ENCODE data around the gene STARD5. TPM values are rescaled to one million over a fixed set of nuclear protein-coding genes. Genes with fewer than 3 reads are reported as not detected.

STARD5 gene
- total and polyA plus RNA-seq, 7 donors: 0.66 to 26.1 (median 6.4) TPM

GRCh38 chr15:81327516-81327915 is 3.6 kb upstream of the STARD5 start:
- DNase-seq: no peak
- H3K36me3 ChIP-seq: no peaks in the 10 kb centered on the region
- H3K4me1 ChIP-seq: peaks cover 0 to 18% (median 6%) of the 10 kb centered on the region in 4 donors
- 83 to 84% methylated on average over 3 of the region's 3 CpGs for WGBS, 2 donors
- intact Hi-C loops (cut with DNase I): loop anchor here (10.0 kb wide), 1 partner anchor 323 kb away; the partner anchor contains the start of gene TLNRD1
- no peak overlapping the region for H3K27ac ChIP-seq
- H3K9me3 ChIP-seq: no peaks in the 10 kb centered on the region
- TF ChIP-seq POLR2A (IDR thresholded peaks at IDR 0.05) (no peak), CTCF (IDR thresholded peaks at IDR 0.05) (no peak), POLR2AphosphoS5 (IDR thresholded peaks at IDR 0.05) (no peak), EP300 (IDR thresholded peaks at IDR 0.05) (no peak)
- H3K27me3 ChIP-seq: no peaks in the 10 kb centered on the region
- H3K4me3 ChIP-seq: no peak overlapping the region

GRCh38 chr15:81326466-81327212 is 2.7 kb upstream of the STARD5 start:
- H3K4me1 ChIP-seq: peaks cover 0 to 20% (median 6%) of the 10 kb centered on the region in 4 donors
- H3K27ac ChIP-seq: no peak overlapping the region
- no peak for TF ChIP-seq POLR2A (IDR thresholded peaks at IDR 0.05)
- TF ChIP-seq CTCF (IDR thresholded peaks at IDR 0.05): no peak
- no peak for TF ChIP-seq EP300 (IDR thresholded peaks at IDR 0.05)
- intact Hi-C loops (cut with DNase I): loop anchor here (10.0 kb wide), 1 partner anchor 322 kb away; the partner anchor contains the start of gene TLNRD1
- H3K36me3 ChIP-seq: no peaks in the 10 kb centered on the region
- WGBS, 2 donors: 85 to 92% methylated on average over 7 of the region's 7 CpGs
- no peak for DNase-seq
- H3K4me3 ChIP-seq: no peak overlapping the region
- no peaks in the 10 kb centered on the region for H3K9me3 ChIP-seq
- no peaks in the 10 kb centered on the region for H3K27me3 ChIP-seq

GRCh38 chr15:81323559-81323943 is 390 bp downstream of the STARD5 start:
- H3K9me3 ChIP-seq: no peaks in the 10 kb centered on the region
- H3K4me1 ChIP-seq: peaks cover 0 to 20% (median 6%) of the 10 kb centered on the region in 4 donors
- 2 to 11% methylated on average over 4 of the region's 4 CpGs for WGBS, 2 donors
- peaks cover 0 to 9% (median 2%) of the 10 kb centered on the region in 4 donors for H3K36me3 ChIP-seq
- peak overlapping the region; percentile 57 to 79 (median 72) for H3K4me3 ChIP-seq
- no peaks in the 10 kb centered on the region for H3K27me3 ChIP-seq
- H3K27ac ChIP-seq: peak overlapping the region; percentile 71 to 81 (median 76)
- intact Hi-C loops (cut with DNase I): loop anchor here (5.0 to 10.0 kb wide), 2 partner anchors 319 to 724 kb away; partner anchors contain the start of genes MEX3B and TLNRD1
- TF ChIP-seq EP300 (IDR thresholded peaks at IDR 0.05): no peak
- TF ChIP-seq CTCF (IDR thresholded peaks at IDR 0.05): no peak
- TF ChIP-seq POLR2A (IDR thresholded peaks at IDR 0.05): no peak
- TF ChIP-seq POLR2AphosphoS5 (IDR thresholded peaks at IDR 0.05): no peak
- DNase-seq: no peak

GRCh38 chr15:81322676-81323253 is 1.2 kb downstream of the STARD5 start:
- H3K27ac ChIP-seq: no peak overlapping the region

More at GRCh38 chr15:81322676-81323253, 1.2 kb downstream of the STARD5 start:
- no peaks in the 10 kb centered on the region for H3K9me3 ChIP-seq
- H3K36me3 ChIP-seq: peaks cover 0 to 17% (median 2%) of the 10 kb centered on the region in 4 donors
- peak overlapping the region in 2 of 4 donors; percentile 77 to 79 for H3K4me3 ChIP-seq
- peaks cover 0 to 20% (median 6%) of the 10 kb centered on the region in 4 donors for H3K4me1 ChIP-seq
- H3K27me3 ChIP-seq: no peaks in the 10 kb centered on the region
- no peak for DNase-seq
- intact Hi-C loops (cut with DNase I): loop anchor here (5.0 to 10.0 kb wide), 2 partner anchors 318 to 725 kb away; partner anchors contain the start of genes MEX3B and TLNRD1
- TF ChIP-seq EP300 (IDR thresholded peaks at IDR 0.05): no peak
- no peak for TF ChIP-seq POLR2AphosphoS5 (IDR thresholded peaks at IDR 0.05)
- no peak for TF ChIP-seq CTCF (IDR thresholded peaks at IDR 0.05)
- TF ChIP-seq POLR2A (IDR thresholded peaks at IDR 0.05): no peak
- 20 to 61% methylated on average over 6 of the region's 6 CpGs for WGBS, 2 donors
